UCSD-AML1 (cell line): ENCODE measurements around the gene CCDC187.

Source experiments
- DNase-seq: peaks from one replicate; lab custom pipeline; 2025; ENCODE audit not compliant: unreplicated experiment; lab: John Stamatoyannopoulos, UW

CCDC187 gene

DNA sequence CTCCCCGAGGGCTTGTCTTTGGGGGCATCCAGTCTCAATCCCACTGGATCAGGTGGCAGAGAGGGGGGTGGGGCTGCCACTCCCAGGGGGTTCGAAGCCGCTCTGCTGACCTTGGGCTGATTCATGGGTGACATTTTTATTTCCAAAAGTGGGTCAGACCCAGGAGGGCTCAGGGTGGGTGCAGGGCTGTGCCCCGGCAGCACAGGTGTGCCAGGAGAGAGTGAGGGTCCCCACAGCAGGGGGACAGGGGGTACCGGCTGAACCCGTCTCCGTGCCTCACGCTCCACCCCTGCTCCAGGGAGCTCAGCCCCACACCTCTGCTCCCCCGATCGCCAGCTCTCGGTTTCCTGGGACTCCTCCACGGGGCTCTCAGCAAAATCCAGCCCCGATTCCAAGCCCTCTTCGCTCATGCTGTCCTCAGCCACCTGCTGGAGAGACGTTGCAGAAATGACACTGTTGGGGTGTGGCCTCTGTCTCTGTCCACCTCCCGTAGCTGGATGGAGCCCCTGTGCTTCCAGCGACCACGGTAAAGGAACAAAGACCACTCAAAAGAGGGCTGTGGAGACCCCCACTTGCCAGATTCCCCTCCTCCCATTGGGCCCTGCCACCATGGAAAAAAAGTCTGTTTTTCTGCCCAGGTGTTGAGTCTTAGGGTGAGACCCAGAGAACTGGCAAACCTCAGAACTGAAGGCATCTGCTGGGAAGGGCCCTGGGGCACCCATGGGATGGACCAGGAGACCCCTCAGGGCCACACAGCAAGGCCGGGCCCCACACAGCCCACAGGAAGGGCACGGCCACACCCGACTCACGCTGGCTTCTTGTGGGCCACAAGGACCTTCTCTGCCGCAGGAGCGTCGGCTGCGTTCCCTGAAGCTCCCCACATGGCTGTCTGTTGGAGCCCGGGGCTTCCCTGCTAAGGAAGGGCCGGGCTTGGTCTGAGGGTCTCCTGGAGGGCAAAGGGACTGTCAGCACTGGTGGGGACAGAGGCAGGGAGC lies 47.7 kb downstream of the CCDC187 start:
- DNase-seq, result no peak

DNA sequence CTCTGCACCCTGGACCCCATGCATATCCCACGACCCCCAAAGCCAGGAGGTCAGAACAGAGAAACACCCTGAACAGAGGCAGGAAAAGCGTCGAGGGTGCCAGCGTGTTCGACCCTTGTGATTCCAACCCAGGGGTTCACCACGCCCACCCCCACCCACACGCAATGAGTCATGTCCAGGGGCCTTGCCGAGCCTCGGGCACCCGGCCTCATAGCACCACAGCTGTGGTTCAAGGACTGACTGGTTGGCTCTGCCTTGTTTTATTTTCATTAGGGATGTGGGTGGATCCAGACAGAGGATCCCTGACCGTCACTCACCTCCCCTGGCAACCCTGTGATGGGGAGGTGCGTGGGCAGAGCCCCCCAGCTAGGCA lies 48.7 kb downstream of the CCDC187 start:
- no peak for DNase-seq

DNA sequence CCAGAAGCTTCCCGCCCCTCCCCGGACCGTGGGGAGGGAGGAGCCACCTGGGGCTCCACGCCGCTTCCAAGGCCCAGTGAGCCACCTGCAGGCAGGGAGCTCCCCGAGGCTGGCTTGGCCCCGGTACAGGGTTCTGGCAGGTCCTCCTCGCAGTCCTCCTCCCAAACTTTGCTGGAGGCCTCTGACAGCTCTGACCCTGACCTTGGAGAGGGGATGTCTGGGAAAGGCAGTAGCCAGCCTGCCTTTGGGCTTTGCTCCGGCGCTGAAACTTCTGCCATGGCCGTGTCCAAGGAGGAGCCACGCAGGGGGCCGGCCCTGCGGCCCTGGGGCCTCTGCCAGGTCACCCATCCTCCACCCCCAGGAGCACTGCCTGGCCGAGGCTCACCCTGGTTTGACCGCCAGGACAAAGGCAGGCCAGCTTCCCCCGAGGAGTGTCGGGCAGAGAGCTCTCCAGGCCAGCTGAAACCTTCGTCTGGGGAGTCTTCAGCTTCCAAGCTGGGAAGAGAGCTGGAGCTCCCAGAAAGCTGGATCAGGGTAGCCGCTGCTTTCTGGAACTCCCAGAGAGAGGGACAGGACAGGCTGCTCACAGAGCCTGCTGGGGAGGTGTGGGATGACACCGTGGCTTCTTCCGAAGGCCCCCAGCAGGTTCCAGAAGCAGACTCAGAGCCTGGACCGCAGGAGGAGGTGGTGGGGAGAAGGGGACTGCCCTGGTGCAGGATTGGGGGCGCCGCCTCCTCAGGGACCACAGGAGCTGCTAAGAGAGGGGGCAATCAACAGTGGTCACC lies 49.3 kb downstream of the CCDC187 start:
- DNase-seq, result no peak

DNA sequence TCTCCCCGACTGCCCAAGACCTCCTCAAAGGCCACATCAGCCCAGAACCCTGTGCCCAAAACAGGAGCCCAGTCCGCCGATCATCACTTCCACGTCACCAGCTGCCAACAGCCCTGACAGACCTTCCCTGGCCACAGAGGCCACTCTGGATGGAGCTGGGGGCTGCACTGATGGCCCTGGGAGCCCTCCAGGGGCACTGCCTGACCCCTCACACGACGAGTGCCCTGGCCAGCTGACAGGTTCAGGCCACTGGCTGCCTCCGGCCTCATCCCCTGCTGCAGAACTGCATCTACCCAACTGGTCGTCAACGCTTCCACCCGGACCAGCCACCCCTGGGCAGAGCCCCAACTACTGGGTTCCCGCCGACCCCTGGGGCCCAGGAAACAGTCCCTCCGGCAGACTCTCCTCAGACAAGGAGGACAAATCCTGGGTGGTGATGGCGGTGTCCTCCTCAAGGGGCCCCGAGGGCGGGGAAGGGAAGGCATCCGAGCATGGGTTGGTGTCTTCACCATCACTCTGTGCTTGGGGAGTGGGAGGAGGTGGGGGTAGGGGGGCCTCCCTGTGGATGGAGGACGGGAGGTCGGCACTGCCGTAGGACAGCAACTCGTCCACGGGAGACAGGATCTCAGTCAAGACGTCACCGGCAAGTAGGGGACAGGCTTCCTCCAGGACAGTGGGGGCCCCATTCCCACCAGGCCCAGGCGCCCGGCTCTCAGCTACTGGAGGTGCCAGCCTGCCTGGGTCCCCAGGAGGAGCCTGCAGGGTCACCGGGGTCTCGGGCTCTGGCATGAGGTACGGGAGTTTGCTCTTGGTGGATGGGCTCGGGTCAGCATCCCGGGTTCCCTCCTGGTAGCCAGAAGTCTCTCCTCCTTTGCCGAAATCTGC lies 50.4 kb downstream of the CCDC187 start:
- DNase-seq, result no peak

DNA sequence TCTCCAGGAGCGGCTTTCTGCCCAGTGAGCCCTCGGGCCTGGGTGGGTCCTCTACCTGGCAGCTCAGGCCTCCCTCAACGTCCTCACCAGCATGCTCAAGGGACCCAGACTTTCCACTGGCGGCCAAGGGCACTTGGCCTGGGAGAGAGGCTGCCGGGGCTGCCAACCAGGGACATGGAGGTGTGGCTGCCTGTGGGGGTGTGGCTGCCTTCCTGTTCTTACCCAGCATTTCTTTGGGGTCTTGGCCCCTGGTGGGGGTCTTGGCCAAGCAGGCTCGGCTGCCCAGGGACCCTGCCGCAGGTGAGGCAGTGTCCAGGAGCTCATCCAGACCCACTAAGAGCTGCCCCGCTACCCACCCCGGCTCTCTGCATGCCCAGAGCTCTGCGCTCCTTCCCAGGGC lies 51.0 kb downstream of the CCDC187 start:
- DNase-seq, result no peak

DNA sequence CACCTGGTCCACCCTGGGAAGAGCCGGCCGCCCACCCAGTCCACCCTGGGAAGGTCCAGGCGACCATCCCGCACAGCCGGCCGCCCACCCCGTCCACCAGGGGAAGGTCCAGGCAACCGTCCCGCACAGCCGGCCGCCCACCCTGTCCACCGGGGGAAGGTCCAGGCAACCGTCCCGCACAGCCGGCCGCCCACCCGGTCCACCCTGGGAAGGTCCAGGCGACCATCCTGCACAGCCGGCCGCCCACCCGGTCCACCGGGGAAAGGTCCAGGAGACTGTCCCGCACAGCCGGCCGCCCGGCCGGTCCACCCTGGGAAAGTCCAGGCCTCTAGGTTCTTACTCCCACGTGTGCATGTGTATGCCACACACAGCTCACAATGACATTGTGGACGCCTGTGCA lies 51.6 kb downstream of the CCDC187 start:
- no peak for DNase-seq

DNA sequence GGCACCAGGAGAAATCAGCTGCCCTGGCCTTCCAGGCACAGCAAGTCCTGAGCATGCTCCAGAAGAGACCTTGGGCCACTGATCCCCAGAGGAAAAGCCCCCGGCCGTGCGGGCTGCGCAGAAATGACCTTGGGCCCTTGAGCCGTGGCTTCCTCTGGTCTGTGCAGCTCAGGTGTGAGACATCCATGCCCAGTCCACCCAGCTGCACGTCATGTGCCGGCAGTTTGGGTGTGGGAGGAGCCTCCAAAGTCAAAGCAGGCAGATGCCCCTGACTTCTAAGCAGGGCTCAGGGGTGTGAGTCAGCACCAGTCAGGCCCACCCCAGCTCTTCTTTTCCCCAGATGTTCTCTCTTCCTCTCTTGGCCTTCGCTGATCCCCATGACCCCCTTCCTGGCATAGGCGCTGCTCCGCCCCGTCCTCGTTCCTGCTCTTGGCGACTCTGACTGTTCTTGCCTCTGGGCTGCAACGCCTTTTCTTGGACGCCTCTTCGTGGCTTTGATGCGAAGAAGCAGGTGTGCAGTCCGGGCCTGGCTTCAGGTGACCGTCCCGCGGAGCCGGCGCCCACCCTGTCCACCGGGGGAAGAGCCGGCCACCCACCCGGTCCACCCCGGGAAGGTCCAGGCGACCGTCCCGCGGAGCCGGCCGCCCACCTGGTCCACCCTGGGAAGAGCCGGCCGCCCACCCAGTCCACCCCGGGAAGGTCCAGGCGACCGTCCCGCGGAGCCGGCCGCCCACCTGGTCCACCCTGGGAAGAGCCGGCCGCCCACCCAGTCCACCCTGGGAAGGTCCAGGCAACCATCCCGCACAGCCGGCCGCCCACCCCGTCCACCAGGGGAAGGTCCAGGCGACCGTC lies 52.4 kb downstream of the CCDC187 start:
- no peak for DNase-seq

DNA sequence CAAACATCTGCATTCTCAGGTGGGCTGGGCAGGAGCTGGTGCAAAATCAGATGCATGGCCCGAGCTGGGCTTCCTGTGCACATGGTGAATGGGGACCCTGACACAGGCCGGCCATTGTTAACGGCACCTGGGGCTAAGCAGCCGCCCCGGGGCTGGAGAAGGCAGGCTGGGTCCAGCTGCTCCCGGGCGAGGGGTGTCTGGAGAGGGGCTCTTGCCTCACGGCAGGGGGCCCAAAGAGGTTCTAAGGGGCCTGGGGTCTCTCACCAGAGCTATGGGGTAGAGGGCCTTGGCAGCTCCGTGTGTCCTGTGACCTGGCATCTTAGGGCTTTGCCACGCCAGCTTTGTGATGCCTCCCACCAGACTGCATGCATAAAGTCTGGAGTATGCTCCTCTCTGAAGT lies 53.2 kb downstream of the CCDC187 start:
- no peak for DNase-seq

DNA sequence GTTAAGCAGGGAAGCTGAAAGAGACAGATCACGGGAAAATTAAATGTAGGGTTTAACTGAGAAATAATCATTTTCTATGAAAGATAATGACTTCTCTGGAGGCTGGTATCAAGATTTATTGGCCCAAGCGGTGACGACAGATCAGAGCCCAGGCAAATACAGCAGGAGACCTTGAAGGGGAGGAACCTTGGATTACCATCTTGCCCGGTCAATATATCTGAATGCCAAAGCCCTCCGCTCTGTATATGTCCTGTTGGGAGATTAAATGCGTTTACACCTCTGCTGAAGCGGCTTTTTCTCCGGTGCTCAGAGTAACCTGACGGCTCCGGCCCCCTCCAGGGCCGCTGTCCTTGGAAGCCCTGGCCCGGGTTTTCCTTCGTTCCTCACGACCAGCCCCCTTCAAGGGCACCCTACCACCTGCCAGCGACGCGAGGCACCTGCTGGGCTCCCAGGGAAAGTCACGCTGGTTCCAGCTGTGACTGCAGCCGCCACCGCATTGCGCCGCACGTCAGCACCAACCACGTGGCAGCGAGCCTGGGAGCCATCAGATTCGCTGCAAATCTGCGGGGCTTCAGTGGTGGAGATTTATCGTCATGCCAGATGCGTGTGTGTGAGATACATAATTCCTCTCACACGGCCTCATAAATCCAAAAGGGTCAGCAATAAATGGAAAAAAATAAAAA lies 53.9 kb downstream of the CCDC187 start:
- DNase-seq, result no peak

DNA sequence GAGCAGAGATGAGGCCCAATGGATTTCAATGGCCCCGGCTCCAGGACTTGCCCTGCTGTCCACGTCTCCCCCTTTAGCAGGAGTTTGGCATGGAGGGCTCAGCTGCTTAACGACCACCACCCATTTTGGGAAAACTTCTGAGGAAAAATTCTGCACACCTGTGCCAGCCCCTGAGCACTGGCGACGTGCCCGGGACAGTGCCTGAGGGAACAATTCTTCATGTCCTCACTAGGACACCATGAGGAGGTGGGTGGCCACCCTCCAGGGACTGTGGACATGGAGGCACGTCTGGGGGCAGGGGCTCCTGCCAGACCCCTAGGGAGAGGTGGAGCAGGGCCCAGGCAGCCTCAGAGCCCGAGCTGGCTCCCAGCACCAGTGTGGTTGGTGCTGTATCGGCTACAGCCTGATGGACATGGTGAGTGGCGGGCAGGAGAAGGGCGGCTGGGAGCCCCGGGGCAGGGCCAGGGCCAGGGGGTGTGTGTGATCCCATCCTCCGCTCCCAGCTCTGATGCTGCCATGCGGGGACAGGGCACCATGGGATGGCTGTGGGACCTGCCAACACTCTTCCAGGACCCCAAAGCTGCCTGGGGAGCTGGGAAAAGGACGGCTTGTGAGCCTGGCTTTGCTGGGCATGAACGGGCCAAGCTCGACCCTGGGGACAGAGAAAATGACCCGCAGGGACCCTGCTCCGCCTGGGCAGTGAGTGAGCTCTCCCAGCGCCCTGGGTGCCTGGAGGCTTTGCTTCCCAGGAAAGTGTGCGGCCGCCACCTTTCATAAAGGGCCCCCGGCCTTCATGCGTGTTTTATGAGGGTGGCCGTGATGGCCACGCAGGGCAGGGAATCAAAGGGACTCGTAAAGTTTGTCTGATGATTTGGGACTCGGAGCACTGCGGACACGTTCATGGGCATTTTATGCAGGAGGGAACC lies 54.7 kb downstream of the CCDC187 start:
- DNase-seq, result no peak

DNA sequence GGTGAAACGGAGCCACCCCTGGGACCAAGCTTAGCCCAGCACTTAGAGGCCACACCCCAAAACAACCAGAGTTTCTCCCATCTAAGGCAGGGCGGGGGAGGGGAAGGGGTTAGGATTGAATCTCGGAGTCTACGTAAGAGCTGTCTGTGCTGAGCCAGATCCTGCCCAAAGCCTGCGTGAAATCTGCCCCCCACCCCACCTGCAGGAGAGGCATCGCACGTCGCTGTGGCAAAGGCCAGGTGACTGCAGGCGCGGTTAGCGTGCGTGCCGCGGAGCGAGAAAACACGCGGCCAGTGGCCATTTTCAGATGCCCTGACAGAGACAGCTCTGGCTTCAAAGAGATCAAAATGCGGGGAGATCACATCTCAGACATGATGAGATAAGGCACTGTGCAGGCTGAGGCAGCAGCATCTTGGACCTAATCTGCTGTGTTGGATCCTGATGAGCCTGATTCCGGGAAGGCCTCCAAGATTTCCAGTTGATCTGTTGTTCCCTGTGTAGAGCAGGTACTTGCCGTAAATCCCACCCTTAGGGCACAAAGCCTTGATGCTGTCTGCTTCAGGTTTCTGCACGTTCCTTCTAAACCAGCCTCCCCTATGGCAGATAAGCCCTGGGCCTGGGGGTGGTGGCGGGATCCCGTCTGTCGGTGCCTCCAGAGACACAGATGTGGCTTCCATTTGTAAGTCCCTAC lies 55.8 kb downstream of the CCDC187 start:
- no peak for DNase-seq

DNA sequence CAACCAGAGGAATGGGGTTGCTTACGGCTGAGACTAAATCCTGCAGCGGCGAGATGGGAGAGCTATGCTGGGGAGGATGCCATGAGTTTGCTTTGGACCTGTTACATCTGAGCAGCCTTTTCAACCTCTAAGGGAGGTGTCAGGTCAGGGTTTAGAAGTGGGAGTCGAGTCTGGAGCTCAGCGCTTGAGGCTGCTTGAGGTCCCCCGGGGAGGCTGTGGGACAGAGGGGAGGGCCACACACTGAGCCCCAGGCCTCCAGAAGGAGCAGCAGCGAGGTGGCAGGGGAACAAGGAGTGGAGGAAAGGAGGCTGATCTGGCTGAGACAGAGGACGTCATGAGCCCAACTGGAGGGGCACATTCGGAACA lies 56.4 kb downstream of the CCDC187 start:
- DNase-seq, result no peak

DNA sequence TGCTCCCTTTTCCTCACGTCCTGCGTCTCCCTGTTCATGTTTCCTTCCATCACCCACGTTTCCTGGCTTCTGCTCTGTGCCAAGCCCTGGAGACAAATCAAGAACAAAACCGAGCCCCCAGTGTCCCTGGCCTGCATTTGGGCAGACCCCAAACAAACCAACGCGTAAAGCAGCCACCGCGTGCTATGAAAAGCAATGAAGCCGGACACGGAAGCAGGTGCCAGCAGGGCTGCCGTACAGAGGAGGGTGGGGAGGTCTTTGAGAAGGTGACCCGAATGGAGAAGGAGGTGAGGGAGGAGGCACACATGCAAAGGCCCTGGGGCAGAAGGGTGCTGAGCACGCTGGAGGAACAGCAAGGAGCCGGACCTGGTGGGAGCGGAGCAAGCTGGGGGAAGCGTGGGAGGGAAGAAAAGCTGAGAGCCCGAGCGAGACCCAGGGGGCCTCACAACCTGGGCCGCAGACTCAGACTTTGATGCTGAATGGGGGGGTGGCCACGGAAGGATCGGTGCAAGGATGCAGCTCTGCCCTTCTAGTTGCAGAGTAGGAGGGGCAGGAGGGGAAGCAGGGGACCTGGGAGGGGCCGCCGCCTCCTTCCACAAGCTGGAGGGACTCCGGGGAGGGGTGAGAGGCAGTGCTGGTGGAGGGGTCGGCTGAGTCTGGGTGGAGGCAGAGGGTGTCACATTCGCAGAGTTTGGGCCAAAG lies 56.9 kb downstream of the CCDC187 start:
- DNase-seq, result no peak

DNA sequence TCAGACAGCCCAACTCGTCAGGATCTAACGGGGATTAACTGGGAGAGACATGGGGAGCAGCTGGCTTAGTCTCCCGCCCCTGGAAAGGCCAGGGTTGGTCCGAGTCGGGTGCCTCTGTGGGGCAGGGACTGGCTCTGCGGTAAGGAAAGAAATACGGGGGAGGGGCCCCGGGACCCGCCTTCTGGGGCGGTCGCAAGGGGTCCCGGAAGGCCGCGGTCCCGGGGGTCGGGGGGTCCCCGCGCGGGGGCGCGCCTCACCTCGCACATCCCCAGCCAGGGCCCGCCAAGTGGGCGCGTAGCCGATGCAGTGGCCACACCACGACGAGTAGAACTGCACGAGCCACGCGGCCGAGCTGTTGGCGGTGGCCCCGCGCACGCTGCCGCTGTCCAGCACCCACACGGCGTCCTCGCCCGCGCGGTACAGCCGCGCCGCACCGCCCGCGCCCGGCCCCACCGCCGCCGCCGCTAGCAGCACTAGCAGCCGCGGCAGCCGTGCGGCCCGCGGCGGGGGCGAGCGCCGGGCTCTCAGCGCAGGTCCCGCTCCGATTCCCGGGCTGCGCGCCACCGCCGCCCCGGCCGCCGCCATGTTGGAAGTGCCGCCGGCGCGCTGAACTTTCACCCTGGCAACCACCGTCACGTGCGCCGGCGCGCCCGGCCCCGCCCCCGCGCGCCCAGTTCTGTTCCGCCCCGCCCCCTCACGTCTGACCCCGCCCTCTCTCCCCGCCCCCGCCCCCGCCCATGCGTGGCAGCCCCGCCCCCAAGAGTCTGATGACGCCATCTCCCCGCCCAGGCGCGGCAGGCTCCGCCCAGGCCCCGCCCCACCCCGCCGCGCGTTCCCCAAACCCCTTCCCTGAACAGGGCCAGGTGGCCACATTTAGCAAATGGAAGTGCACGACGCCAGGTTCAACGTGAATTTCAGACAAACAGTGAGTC lies 58.4 kb downstream of the CCDC187 start, which contains the start of gene QSOX2:
QSOX2 (minus strand) TSS at position 594 of the 932 bp plus-strand sequence; CDS start at position 585, 9 bp downstream.
- DNase-seq, result peak; percentile 81

DNA sequence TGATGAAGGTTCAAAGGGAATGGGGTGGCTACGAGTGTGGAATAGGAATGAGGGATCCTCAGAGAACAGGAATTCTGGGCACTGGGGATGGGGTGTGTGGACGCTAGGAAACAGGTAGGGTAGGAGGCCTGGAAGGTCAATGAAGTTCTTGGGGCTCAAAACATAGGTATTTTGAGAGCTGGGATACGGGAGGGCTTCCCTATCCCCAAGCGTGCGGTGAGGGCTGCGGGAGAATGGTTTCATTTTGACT lies 59.0 kb downstream of the CCDC187 start:
- no peak for DNase-seq

DNA sequence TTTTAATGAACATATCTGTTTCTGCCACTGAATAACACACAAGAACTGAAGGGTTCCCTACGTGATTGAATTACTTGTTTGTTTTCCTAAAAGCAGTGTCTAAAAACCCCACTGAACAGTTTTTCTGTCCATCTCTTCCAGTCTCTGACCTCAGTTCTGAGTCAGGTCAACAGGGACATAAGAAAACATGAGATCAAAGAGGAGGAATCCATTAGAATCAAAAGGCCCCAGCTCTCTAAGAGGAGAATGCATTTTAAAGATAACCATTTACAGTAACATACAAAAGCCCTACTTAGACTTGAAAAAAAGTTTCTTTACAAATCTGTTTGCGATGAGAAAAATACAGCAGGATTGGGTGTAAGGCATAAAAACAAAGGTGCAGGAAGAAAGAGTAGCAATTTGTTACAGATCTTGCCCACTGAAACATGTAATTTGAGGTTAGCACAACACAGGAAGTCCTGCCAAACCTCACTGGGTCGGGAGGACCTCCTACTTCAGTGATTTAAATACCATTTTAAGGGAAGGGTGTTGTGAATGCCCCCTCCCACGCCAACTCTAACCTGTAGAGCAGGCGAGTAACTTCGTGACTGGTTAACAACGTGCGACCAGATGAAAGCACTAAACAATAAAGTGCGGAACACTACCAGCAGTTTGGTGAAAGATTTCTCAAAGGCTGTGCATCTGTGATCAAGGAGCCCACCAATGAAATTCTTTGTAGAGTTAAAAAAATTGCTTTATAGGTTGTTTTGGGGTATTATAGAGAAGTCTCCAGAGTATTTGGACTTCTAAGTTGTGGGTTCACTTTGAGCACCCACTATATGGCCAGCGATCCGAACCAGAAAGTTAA lies 59.5 kb downstream of the CCDC187 start:
- no peak for DNase-seq
